Pons (tissue), 1 donor: ENCODE results near the gene RGS6.

ENCODE experiments used
- DNase-seq: peaks from one replicate; pipeline ENCODE4 v3.0.0-alpha.2; 2016; ENCODE audit warnings: low spot score

RGS6 gene

DNA sequence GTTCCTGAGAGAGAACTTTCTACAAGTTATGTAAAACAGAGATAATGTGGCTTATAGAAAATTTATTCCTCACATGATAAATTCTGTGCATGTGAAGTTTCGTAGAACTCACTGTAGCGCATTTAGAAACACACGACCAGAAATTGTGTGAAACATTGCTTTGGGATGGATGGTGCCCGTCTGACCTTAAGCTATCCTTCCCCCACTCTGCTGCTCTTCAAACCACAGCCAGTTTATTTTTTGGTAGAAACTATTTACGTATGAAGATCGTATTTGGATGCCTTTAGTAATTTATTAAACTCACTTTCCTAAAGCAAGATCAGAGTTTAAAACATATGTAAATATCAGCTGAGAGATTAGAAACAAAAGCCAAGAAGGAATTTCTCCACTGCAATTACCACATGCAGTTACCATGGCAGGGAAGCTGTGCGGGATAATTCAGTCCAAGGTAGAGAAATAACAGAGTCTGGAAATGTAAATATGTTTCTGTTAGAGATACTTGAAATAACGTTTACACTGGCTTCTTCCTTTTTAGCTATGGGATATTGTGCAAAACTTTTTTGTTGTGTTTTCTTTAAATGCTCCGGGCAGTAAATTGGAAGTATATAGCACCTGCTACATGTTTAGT lies 382.7 kb downstream of the RGS6 start:
- DNase-seq, result no peak

DNA sequence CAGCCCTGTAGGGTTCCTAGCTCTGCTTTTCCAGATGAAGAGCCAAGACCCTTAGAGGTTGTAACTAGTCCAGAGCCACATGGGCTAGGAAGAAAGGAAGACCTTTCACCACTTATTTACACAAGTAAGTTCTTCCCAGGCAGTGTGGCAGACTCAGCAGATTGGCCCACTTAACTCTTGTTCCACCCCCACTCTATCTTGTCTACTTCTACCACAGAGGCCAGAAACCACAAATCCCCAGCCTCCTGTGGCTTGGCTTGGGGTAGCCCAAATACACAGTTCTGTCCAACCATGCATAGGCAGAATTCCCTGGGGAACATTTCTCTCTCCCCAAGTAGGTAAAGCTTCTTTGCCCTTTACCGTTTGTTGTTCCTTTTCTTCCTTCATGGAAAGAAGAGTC lies 383.5 kb downstream of the RGS6 start:
- DNase-seq, result no peak

DNA sequence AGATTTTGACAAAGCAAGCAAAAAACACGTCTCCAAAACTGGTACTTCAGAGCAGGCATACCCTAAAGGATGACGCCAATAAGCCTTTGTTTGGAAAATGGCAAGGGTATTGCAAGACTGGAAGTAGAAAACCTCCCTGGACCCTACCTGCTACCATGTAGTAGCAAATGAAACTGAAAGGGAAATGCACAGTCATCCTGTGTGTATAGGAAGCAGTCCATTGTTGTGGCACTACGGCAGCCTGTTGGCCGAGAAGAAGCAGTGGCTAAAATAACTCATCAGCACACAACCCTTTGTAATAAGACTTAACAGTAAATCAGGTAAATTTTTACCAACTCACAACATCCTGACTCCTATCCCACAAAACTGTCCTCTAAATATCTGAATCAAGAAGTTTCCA lies 386.4 kb downstream of the RGS6 start:
- DNase-seq, result no peak

DNA sequence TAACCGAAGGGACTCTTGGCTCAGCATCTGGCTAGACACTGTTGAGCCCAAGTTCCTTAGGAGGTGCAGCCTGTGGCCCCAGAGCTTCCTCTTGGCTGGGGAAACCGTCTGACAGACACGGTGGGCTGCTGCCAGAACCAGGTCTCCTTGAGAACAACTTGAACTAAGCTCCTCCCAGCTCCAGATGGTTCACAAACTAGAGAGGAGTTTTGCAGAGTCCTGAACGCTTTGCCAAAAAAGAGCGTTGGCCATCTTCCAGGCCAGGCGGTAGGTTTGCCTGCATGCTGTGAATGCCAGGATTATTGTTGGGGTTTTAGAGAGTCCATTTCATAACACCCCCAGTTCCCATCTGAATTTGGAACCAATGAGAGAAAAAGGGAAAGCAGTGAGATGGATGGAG lies 399.8 kb downstream of the RGS6 start:
- DNase-seq, result peak; percentile 30

DNA sequence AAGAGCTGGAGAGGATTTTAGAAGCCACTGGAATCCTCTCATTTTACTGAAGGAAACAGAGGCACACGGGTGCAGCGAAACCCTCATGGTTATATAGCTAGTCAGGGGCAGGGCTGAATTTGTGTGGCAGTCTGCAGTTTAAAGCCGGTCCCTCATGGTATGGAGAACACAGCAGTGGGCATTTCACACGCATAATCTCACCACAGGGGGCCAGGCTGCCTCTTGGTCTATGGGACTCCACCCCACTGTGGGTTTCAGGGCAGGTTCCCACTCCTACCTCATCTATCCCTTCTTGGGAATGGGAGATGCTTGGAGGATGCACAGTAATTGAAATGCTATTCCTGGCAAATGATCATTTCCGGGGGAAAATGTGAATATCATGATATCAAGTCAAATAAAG lies 400.6 kb downstream of the RGS6 start:
- no peak for DNase-seq

DNA sequence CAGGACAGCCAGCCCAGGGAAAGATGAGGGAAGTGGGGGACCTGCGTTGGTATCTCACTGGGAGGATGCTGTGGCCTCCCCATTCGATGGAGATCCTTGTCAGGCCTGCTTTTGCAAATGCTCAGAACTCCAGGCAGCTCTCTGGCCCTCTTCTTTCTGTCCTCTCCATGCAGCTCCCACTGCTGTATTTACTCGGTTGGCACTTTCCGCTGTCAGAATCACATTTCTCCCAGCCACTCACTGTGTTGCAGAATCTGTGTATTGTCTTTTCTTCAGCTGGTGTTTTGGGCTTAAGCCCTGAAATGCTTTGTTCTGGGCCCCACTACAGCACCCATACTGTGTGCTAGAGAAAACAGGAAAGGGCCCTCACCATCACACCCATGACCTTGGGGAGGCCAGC lies 401.1 kb downstream of the RGS6 start:
- DNase-seq, result no peak

DNA sequence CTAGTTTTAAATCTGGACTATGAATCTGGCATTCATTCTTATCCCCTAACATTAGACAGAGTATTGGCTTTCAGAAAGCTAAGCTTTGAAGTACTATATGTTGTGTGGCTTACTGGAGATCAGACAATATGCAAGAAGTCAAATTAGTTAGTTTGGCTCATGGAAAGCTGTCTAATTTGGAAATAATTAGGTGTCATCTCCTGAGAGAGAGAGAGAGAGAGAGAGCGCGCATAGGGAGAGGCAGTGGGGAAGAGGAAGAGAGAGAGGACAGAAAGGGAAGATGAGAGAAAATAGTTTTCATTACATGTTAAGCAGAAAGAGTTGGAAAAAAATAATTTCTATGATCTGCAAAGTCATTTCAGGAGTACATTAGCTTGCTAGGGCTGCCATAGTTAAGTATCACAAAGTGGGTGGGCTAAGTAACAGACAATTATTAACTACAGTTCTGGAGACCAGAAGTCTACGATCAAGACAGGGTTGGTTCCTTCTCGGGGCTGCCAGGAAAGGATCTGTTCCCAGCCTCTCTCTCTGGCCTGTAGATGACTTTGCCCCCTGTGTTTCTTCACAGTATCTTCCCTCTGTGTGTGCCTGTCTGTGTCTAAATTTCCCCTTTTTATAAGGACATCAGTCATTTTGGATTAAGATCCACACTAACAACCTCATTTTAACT lies 404.2 kb downstream of the RGS6 start:
- no peak for DNase-seq

DNA sequence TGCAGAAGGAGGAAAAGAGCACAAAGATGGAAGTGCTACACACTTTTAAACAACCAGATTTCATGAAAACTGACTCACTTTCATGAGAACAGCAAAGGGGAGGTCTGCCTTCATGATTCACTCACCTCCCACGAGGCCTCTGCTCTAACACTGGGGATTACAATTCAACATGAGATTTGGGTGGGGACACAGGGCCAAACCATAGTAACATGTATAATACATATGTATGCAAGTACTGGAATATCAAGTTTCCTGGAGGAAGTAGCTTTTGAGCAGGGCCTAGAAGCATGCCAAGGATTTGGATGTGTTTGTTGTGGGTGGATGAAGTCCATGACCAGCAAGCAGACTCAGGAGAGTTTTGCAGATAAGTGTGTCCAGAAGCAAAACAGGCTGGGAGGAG lies 409.0 kb downstream of the RGS6 start:
- no peak for DNase-seq

DNA sequence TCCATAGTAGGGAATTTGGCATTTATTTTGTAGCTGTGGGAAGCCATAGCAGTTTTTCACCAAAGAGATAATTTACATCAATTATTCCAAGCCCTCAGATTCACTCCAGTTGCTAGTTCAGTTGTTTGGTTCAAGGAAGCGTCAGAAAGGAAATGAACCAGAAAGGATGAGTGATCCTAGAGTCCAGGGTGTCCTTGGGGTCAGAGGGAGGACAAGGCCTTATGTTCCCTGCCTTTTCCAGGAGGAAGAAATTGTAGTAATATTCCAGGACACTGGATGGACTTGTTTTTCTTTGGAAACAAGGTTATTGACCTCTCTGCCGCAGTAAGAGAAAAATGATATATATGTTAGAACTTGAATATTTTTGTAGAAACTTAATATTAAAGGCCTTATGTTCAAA lies 409.5 kb downstream of the RGS6 start:
- no peak for DNase-seq

DNA sequence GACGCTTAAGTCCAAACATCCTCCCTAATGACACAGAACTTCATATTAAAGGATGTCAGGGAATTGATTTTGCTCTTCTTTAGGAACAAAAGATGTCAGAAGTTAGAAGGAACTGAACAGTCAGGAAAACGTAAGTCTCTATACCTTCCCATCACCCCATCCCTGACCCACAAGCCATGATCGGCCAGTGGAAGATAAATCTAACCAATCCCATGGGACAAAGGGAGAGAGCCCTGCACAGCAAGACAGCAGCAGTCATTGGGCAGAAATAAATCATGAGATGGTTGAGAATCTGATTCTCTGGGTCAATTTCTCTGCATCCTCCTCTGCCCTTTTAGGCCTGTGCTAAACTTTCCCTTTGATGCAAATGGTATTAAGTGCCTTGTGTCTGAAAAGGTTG lies 414.9 kb downstream of the RGS6 start:
- DNase-seq, result no peak

DNA sequence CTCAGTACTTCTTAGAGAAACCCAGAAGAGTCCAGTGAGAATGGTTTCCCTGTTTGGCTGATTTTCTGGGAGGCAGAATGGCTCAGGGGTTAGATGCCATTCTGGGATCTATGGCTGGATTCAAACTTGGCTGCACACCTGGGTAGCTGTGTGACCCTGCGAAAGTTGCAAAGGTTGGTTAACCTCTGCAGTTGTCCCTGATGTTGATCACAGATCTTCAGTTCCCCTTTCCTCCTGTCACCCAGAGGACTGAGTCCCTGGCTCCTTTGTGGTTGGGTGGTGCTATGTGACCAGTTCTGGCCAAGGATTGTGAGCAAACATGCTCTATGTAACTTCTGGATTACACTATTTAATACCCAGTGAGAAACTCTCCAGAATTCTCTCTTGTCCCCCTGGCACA lies 418.0 kb downstream of the RGS6 start:
- no peak for DNase-seq

DNA sequence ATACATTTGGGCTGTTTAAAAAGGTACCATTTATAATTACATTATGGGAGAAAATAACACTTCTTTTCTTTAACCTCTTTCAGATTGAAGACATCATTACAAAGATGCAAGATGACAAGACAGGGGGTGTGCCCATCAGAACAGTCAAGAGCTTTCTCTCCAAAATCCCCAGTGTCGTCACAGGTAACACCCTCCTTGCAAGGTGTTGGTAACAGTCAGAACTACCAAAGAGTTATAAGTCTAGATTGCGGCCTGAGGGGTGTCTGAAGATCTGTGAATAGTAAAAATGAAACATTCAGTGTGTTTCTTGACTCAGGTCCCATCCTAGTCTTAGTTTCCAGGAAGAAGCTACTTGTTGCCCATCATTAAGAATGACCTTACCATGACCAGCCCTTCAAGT lies 419.8 kb downstream of the RGS6 start:
- DNase-seq, result no peak

DNA sequence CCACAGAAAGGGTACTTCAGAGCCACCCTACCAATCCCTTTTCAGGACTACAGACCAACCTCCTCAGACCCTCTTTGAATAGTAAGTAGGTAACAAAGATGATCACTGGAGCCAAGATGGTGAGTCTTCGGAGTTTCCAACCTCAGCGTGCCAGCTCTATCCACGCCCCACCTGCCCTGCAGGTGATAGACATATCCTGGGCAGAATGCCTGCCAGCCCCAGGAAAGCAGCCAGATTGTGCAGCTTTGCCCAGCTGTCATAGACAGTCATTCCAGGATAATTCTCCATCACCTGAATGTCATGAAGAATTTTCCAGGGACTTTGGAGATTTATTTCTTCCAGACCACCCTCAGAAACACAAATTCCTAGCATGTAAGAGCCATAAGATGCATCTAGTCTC lies 434.4 kb downstream of the RGS6 start:
- no peak for DNase-seq

DNA sequence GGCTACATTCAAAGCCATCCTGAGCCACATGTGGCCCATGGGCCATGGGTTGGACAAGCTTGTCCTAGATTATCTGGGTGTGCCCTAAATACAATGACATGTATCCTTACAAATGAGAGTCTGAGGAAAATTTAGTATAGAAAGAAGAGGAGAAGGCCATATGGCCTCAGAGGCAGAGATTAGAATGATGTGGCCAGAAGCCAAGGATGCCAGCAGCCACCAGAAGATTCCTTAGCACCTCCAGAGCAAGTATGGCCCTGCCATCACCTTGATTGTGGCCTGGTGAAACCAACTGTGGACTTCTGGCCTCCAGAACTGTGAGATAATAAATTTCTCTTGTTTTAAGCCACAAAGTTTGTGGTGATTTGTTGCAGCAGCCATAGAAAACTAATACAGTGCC lies 436.9 kb downstream of the RGS6 start:
- no peak for DNase-seq

DNA sequence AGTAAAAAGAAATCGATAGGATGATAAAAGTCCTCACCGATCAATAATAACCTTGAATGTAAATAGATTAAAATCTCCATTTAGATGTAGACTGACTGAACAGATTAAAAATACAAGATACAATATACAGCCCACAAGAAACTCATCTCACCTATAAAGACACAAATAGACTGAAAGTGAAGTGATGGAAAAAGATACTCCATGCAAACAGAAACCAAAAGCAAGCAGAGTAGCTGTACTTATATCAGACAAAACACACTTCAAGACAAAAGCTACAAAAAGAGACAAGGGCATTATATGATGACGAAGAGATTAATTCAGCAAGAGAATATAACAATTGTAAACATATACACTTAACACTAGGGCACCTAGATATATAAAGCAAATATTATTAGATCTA lies 444.8 kb downstream of the RGS6 start:
- no peak for DNase-seq

DNA sequence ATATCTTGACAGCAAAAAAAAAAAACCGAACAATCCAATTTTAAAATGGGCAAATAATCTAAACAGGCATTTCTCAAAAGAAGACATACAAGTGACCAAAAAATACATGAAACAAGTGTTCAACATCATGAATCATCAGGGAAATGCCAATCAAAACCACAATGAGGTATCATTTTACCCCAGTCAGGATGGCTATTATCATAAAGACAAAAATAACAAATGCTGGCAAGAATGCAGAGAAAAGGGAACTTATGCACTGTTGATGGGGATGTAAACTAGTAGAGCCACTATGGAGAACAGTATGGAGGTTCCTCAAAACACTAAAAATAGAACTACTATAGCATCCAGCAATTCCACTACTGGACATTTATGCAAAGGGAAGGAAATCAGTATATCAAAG lies 448.2 kb downstream of the RGS6 start:
- no peak for DNase-seq

DNA sequence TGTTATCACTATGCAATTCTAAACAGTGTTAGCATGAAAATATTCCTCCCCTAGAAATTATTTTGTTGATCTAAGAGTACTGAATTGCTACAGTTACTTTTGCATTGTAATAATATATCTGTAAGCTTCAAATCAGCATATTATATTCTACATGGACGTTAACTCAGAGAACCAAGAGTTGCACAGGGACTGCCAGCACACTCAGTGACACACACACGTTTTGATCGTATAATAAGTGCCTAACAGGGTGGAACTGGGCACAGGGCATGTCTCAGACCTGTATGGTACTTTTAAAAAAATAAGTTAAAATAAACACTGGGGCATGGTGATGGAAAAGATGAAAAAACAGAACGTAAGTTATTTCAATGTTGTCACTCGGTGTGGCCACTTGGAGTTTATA lies 451.6 kb downstream of the RGS6 start:
- no peak for DNase-seq

DNA sequence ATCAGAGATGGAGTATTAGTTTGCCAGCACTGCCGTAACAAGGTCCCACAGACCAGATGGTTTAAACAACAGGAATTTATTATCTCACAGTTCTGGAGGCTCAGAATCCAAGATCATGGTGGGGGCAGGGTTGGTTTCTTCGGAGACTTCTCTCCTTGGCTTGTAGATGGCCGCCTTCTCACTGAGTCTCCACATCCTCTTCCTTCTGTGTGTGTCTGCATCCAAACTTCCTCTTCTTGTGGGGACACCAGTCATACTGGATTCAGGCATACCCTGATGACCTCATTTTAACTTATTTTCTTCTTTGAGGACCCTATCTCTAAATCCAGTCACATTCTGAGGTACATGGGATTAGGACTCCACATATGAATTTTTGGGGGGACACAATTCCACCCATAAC lies 455.5 kb downstream of the RGS6 start:
- DNase-seq, result no peak

DNA sequence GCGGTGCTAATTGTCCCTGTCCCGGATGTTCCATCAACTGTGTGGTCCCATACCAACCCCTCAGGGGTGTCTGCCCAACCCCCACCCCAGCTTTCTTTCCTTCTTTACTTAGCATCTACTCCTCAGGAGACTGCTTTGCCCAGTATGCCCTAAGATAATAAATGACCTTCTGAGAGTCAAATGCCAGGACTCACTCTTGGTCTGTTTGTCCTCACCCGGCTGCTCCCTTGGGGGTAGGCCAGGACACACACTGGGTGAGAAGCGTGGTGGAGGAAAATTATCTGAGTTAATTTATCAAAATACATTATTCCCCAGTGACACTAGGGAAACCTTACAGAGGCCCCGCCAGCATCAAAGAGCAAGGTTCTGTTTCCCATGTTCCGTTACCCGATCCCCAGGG lies 457.0 kb downstream of the RGS6 start:
- no peak for DNase-seq

DNA sequence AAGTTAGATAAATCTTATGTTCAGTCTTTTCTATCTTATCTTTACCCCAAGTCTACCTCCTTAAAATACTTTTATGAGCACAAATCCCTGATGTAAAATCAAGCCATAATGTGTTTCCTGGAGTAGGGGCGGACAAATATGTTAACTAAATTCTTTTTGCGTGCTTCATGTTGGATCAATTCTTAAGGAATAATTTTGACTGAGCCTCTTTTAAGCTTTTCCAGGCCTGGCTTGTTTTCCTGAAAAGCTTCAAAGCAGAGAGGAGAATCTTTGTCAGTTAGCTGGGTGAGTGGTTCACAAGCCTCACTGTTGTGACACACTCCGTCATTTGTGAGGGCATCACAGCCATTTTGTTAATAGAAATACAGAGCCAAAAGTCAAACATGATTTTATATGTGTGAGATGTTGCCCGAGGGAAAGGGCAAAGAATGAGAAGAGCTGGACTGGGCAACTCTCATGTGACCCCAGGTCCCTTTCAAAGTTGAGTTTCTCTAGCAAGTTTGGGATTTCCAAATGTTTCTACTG lies 468.9 kb downstream of the RGS6 start:
- DNase-seq, result no peak

DNA sequence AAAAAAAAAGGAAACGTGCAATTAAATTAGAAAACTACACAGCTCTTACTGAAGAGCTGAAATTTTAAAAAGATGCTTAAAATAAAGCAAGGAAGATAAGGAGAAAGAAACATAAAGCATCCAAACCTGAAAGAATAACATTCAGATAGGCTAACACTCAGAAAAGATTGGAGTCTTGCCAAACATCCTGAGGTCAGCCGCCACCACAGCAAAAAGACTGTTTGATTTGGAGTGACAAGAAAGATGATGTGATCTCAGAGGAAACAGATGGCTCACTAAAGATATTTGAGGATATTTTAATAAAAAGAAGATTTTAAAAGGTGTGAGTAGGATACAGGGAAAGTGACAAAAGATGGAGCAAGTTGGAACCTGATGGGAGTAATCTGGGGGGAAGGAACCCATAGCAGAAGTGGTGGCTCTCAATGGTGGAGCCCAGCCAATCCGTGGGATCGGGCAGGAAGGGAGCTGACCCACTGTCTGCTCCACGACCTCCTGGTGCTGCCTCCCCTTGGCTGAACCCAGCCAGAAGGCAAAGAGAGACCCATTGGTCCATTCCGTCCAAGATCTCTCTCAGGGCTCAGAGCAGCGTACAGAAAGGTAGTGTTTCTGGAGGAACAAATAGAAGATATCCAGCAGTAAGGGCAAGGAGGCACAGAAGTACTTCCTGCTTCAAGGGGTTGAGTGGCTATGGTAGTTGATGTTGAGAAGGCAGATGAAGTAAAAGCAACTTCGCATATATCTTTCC lies 469.6 kb downstream of the RGS6 start:
- DNase-seq, result no peak

DNA sequence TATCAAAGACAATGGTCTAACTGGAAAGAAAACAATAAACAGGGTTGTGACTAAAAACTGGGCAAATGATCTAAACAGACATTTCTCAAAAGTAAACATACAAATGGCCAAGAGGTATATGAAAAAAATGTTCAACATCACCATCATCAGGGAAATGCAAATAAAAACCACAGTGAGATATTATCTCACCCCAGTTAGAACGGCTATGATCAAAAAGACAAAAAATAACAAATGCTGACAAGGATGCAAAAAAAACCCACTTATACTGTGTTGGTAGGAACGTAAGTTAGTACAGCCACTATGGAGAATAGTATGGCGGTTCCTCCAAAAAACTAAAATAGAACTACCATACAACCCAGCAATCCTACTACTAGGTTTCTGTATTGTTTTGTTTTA lies 470.1 kb downstream of the RGS6 start:
- DNase-seq, result no peak

DNA sequence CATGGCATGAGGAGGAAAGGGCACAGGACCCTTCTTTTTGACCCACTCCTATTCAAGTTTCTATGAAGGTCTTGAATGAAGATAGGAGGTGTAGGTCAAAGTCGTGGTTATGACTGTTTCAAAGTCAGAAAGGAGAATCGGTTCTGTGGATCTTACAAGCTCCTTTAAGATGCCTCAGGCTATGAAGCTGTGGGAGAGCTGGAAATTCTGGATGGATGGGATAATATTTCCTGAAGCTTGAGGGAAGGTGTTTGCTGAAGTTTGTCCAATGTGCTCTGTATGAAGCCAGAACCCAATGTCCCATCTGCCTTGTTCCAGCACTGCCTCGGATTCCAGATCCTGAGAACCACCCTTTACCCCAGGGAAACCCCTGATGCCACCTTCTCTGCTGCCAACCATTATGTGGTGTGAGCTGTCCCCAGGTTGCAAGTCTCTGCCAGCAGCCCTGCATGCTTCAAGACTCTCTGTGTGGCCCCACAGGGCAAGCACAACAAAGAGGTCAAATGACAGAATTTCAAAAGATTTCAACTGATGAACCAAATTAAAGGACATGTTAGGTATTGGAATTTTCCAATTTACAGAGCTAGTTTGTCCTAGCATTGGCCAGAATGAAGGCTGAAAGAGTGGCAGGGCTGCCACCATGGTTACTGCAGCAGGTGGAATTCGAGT lies 472.0 kb downstream of the RGS6 start:
- DNase-seq, result no peak
